ENCODE data around the gene CHD9NB. TPM values are rescaled to one million over a fixed set of nuclear protein-coding genes. Genes with fewer than 3 reads are reported as not detected.

CHD9NB gene
- total and polyA plus RNA-seq, 8 donors, result 2.2 to 10.7 (median 7.3) TPM

DNA sequence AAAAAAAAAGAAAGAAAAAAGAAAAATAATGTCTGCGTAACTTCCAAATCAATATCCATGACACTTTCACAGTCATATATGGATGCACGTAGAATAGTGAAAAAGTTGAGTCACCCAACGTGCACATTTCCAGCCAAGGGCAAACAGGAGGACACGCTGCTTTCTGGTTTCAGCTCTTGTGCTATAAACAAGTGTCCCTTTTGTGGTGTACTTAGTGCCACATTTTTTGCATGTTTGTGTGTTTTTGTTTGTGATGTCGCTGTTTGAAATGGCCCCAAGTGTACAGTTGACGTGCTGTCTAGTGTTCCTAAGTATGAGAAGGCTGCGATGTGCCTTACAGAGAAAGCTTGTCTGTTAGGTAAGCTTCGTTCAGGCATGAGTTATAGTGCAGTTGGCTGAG lies 5.0 kb upstream of the CHD9NB start:
- no peaks in the 10 kb centered on the region for H3K27me3 ChIP-seq
- H3K9me3 ChIP-seq, result no peaks in the 10 kb centered on the region
- no peak for TF ChIP-seq CTCF (IDR thresholded peaks at IDR 0.05)
- no peak overlapping the region for H3K27ac ChIP-seq
- no peak overlapping the region for H3K4me3 ChIP-seq
- H3K4me1 ChIP-seq, result peaks cover 11 to 69% of the 10 kb centered on the region in 2 donors
- intact Hi-C loops (cut with DNase I), result loop anchor here in 1 of 2 donors (10.0 kb wide), 2 partner anchors 107 to 147 kb away; no protein-coding TSS in a partner anchor
- ATAC-seq, result no peak
- H3K36me3 ChIP-seq, result no peaks in the 10 kb centered on the region
- DNase-seq, result no peak

DNA sequence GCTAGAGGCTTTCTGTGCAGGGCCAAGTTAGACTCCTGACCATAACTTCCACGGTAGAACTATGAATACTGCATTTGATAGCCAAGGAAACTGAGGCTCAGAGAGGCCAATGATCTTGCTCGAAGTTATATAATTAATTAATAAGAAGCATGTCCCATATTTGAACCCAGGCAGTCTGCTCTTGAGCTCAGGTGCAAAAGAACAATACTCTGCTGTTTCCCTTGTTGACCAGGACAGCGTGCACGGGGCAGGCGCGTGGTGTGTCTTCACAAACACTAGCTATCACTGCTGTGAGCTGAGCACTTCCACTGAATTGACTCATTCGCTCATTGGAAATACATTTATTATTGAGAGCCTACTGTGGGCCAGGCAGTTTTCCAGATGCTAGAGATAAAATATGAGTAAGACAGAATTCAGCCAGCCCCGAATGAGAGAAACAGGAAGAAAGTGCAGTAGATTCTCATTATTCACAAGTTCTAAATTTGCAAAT lies 3.7 kb upstream of the CHD9NB start:
- peak overlapping the region in 1 of 2 donors; percentile 69 for H3K4me3 ChIP-seq
- H3K4me1 ChIP-seq, result peaks cover 11 to 64% of the 10 kb centered on the region in 2 donors
- no peak for ATAC-seq
- TF ChIP-seq CTCF (IDR thresholded peaks at IDR 0.05), result no peak
- no peaks in the 10 kb centered on the region for H3K36me3 ChIP-seq
- no peak for DNase-seq
- no peaks in the 10 kb centered on the region for H3K9me3 ChIP-seq
- intact Hi-C loops (cut with DNase I), result loop anchor here in 1 of 2 donors (10.0 kb wide), 2 partner anchors 108 to 148 kb away; no protein-coding TSS in a partner anchor
- H3K27me3 ChIP-seq, result no peaks in the 10 kb centered on the region
- peak overlapping the region; percentile 89 to 94 for H3K27ac ChIP-seq

GRCh38 chr16:53055541-53056391 lies 3.1 kb upstream of the CHD9NB start:
- Histone ChIP-seq H3K27ac (peak overlapping the region; percentile 89 to 94), H3K4me3 (peak overlapping the region; percentile 65 to 69), H3K27me3 (no peaks in the 10 kb centered on the region), H3K4me1 (peaks cover 11 to 59% of the 10 kb centered on the region in 2 donors), H3K9me3 (no peaks in the 10 kb centered on the region), H3K36me3 (no peaks in the 10 kb centered on the region)
- DNase-seq, result peak in 2 of 4 donors; percentile 60 to 65
- intact Hi-C loops (cut with DNase I), result loop anchor here in 1 of 2 donors (10.0 kb wide), 2 partner anchors 109 to 149 kb away; no protein-coding TSS in a partner anchor
- no peak for TF ChIP-seq CTCF (IDR thresholded peaks at IDR 0.05)
- ATAC-seq, result peak; percentile 14

GRCh38 chr16:53054670-53055485 lies 2.2 kb upstream of the CHD9NB start, which contains the start of gene CHD9:
Gene CHD9 (plus strand): TSS chr16:53054991. CDS start chr16:53156090, 101,099 bp downstream.
- Histone ChIP-seq H3K36me3 (no peaks in the 10 kb centered on the region), H3K9me3 (no peaks in the 10 kb centered on the region), H3K27ac (peak within 1 kb of the TSS; percentile 89 to 94), H3K4me1 (peaks cover 11 to 59% of the 10 kb centered on the region in 2 donors), H3K27me3 (no peaks in the 10 kb centered on the region), H3K4me3 (peak within 1 kb of the TSS; percentile 65 to 69)
- DNase-seq (peak; percentile 85 to 96 (median 94)), ATAC-seq (peak; percentile 94)
- intact Hi-C loops (cut with DNase I), result loop anchor here in 1 of 2 donors (10.0 kb wide), 2 partner anchors 110 to 150 kb away; no protein-coding TSS in a partner anchor
- peak; percentile 99 to 100 for TF ChIP-seq CTCF (IDR thresholded peaks at IDR 0.05)

Data from left lung (tissue), 10 donors.